HG02973 (cell line): ENCODE results near the gene OR7G3.

Source experiments
- ATAC-seq: cut with Tn5 transposase; IDR thresholded peaks from one replicate; pipeline ENCODE4 v1.9.1; 2021; ENCODE audit warnings: moderate library complexity; ENCODE audit not compliant: unreplicated experiment

The OR7G3 gene

GRCh38 chr19:9126900-9127405, at the start of gene OR7G3:
Gene OR7G3, minus strand, starts transcription at chr19:9126950. Its CDS starts 0 bp downstream, at chr19:9126950.
- ATAC-seq: no peak

DNA sequence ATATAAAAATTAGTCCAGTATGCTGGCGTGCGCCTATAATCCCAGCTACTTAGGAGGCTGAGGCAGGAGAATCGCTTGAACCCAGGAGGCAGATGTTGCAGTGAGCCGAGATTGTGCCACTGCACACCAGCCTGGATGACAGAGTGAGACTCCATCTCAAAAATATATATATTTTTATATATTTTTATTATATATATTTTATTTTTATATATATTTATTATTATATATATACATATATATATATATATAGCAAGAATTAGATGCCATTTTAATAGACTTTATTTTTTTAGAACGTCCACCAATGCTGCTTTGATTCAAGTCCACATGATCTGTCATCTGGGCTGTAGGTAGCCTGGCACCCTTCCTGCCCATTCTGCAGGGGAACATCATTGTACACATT, 48.6 kb upstream of the OR7G3 start:
- ATAC-seq: no peak

GRCh38 chr19:9171393-9171991, 44.7 kb upstream of the OR7G3 start:
- ATAC-seq: no peak

DNA sequence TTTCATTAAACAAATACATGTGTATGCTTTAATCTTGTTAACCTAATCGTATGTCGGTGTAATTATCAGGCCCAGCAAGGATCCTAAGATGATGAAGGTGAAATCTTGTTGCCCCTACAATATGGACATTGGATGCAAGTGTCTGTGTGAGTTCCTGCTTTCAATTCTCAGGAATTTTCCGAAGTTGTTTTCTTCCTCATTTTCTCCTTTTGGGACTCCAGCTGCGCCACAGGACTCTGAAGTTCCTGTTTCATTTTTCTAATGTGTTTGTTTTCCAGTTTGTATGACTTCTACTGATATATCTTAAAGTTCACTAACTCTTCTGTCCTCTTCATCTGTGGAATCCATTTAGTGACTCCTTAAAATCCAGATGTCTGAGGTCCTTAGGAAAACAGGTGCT, 40.1 kb upstream of the OR7G3 start:
- ATAC-seq: no peak

DNA sequence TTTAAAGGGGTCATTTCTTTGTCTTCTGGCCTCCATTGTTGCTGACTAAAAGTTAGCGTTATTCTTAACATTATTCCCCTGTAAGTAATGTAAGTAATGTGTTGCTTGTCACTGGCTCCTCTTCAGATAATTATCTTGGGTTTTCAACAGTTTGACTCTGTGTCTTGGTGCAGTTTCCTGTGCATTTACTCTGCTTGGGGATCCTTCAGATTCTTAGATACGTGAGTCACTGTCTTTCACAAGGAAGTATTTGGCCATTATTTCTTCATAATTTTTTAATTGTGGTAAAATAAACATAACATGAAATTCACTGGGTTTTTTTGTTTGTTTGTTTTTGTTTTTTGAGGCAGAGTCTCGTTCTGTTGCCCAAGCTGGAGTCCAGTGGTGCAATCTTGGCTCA, 38.5 kb upstream of the OR7G3 start:
- no peak for ATAC-seq

DNA sequence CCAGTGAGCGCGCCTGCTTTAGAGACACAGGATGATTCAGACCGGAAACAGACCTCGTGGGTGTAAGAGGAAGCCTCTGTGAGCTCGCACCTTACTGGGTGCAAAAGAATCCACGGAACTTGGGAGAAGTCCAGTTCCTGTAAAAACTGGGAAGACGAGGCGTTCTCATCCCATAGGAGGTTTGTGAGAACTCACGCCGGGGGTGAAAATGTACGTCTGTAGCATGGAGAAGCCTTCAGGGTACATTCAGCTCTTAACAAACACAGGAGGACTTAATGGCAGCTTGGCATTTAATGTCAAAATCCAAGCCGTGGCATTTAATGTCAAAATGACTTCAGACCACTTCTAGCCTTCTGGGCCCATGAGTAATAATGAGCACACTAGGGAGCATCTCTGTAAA, 34.7 kb upstream of the OR7G3 start:
- no peak for ATAC-seq

DNA sequence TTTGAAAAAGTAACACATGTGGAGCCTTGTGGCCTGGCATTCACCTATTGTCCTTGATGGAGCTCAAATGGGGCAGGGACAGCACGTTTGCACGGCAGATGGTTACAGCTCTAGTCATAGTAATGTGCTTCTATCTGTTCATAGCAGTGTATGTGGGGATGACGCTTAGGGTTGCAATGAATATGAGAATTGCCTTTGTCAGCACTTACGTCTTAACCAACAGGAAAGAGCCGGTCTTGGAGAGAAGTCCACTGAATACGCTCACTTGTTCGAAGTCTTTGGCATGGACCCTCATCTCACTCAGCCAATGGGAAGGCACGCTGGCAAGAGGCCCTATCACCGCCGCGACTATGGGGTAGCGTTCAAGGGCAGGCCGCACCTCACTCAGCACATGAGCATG, 33.1 kb upstream of the OR7G3 start:
- no peak for ATAC-seq

DNA sequence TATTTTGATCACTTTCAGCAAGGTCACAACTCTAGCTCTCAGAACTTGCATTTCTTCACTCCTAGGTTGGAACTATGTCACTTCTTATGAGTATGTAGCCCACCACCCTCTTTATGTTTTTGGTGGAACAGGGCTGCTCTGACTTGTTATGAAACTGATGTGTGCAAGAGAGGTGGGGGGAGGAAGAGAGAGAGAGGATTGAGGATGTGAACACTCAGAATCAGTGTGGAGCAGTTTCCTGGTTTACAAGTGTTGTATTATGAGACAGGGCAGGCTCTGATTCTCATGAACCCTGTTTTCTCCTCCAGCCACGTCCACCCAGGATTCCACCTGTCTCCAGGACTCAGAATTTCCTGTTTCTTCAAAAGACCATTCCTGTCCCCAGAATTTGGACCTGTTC, 29.6 kb upstream of the OR7G3 start:
- no peak for ATAC-seq

- ATAC-seq: no peak
Observed at GRCh38 chr19:9155591-9155990, 28.8 kb upstream of the OR7G3 start.

DNA sequence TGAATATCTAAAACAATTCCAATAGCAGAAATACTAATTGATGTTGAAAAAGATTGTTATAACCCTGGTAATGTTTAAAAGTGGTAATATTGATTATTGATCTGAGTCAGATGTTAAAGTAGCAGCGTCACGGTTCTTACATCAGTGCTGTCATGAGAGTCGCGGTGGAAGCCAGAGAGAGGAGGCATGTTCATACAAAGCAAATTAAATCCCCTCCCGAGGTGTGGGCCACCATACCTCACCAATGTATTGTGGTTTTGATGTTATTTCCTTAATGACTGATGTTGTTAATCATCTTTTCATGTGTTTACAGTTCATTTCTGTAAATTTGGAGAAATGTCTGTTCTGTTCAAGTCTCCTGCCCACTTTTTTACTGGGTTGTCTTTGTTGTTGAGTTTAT, 24.6 kb upstream of the OR7G3 start:
- ATAC-seq: no peak

- ATAC-seq: no peak
Observed at GRCh38 chr19:9150650-9151049, 23.9 kb upstream of the OR7G3 start.

DNA sequence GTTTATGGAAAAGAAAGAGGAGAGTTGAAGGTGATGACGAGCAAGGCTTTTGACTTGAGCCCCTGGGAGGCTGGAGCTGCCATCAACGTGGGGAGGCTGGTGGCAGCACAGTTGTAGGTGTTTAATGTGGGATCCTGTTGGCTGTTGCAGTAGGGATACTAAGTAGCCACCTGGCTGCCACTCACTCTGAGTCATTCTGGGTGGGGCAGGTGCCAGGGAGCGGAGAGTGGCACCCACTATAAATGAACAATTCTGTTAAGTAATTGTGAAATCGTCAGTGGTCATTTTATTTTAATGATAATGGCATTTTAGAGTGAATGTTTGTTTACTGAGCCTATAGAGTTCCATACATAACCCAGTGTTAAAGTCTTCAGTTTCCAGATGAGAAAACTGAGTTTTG, 23.2 kb upstream of the OR7G3 start:
- no peak for ATAC-seq

- no peak for ATAC-seq
Observed at GRCh38 chr19:9148697-9149096, 21.9 kb upstream of the OR7G3 start.

DNA sequence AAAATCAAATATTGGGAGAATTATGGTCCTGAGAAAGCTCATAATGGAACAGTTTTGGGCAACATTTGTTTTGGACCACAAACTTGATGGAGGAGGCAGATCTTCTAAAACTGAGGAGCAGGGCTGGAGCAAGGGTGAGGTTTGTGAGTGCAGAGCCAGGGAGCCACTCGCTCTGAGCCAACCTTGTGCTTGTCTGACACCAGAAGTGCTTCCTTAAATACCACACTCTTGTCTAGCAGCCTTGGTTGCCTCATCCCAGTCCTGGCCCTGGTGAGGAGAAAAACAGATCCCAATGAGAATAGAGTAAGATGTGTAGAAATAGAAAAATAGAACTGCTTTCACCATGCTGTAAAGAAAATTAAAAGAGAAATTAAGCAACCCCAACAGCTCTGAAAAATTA, 20.1 kb upstream of the OR7G3 start:
- ATAC-seq: no peak

DNA sequence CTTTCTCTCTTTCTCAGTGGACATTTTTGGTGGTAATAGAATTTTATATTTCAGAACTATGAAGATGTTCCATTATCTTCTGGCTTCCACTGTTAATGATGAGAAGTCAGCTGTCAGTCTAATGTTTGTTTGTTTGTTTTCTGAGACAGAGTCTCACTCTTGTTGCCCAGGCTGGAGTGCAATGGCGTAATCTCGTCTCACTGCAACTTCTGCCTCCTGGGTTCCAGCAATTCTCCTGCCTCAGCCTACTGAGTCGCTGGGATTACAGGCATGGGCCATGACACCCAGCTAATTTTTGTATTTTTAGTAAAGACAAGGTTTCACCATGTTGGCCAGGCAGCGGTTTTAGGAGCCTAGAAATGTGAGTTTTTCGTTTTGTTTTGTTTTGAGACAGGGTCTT, 18.2 kb upstream of the OR7G3 start:
- no peak for ATAC-seq

GRCh38 chr19:9140159-9140874, 13.6 kb upstream of the OR7G3 start, which contains the start of gene ZNF317:
Gene ZNF317, plus strand, starts transcription at chr19:9140397. Its CDS starts 15,620 bp downstream, at chr19:9156017.
- peak; percentile 88 for ATAC-seq

DNA sequence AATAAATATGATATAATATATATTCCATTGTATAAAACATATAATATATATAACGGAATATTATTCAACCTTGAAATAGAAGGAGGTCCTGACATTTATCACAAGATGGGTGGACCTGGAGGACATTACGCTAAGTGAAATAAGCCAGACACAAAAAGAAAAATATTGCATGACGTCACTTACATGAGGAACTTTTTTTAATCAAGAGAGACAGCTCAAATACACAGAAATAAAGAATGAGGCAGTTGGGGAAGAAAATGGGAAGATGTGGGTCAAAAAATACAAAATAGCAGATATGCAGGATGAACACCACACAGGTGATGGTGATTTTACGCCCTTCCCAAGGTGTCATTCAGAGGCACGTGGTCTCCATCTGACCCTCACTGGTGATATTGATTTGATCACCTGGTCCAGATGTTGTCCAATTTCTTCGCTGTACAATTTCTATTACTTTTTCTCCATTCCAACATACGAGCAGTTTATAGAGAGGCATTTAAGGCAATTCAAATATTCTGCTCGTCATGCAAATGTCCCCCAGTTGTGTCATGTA, 12.9 kb upstream of the OR7G3 start:
- no peak for ATAC-seq

GRCh38 chr19:9132422-9132821, 5.7 kb upstream of the OR7G3 start:
- no peak for ATAC-seq

DNA sequence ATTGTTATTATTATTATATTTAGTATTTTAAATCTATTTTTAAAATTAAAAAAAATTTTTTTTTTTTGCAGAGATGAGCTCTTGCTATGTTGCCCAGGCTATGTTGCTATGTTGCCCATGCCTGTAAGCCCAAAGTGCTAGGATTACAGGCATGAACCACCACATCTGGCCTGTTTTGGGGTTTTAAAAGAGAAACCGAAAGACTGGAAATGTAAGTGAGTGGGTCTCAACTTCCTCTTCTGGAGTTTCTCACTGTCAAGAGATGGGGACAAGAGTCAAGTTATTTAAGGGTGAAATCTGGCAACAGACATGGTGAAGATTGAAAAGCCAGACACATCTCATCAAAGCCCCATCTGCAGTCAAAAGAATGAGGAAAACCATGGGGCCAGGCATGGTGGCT, 4.2 kb upstream of the OR7G3 start:
- ATAC-seq: no peak

- ATAC-seq: no peak
Observed at GRCh38 chr19:9128171-9128570, 1.4 kb upstream of the OR7G3 start.

- ATAC-seq: no peak
Observed at GRCh38 chr19:9116547-9116946, 10.2 kb downstream of the OR7G3 start.

GRCh38 chr19:9115307-9115813, 11.4 kb downstream of the OR7G3 start, which contains the start of gene OR7G1:
Gene OR7G1, minus strand, starts transcription at chr19:9115763. Its CDS starts 0 bp downstream, at chr19:9115763.
- no peak for ATAC-seq
